CD4-positive, CD25-positive, alpha-beta regulatory T cell (primary cell): ENCODE data around the gene RPL4. TPM values are rescaled to one million over a fixed set of nuclear protein-coding genes. Genes with fewer than 3 reads are reported as not detected.
"Not testable (repeated sequence)": the region's sequence is repeated elsewhere in the genome, so short reads cannot be mapped to it uniquely, and the experiment has no call there.

Experiments used
- ATAC-seq, 2 donors: fragments of 150-1000 bp; cut with Tn5 transposase; one replicate each; pipeline ENCODE4 v1.10.0; 2021; ENCODE audit warnings: low read depth in 2 of 2, moderate number of reproducible peaks in 2 of 2, moderate library complexity in 1 of 2
- DNase-seq, 3 donors: peaks; one replicate each; pipeline versions ENCODE4 v3.0.0 to v3.0.0-alpha.2; 2012 to 2022; ENCODE audit warnings: mixed read lengths in 1 of 3
- H3K27ac ChIP-seq: one replicate; pipeline ENCODE4 v1.7.0; 2013; ENCODE audit warnings: mild to moderate bottlenecking, low read length; ENCODE audit not compliant: insufficient read depth, poor library complexity, severe bottlenecking
- H3K27me3 ChIP-seq: one replicate; pipeline ENCODE4 v1.7.0; 2013; ENCODE audit warnings: low read length; ENCODE audit not compliant: control insufficient read depth, insufficient read depth
- H3K36me3 ChIP-seq: one replicate; pipeline ENCODE4 v1.7.0; 2013; ENCODE audit warnings: mild to moderate bottlenecking, low read length, moderate library complexity; ENCODE audit not compliant: control insufficient read depth, insufficient read depth
- H3K4me1 ChIP-seq: 2 replicates; pipeline ENCODE4 v1.7.0; 2013; ENCODE audit warnings: mild to moderate bottlenecking, low read length; ENCODE audit not compliant: insufficient read depth, control insufficient read depth, poor library complexity, severe bottlenecking
- H3K4me3 ChIP-seq: one replicate; pipeline ENCODE4 v1.7.0; 2013; ENCODE audit warnings: low read depth, mild to moderate bottlenecking, low read length, moderate library complexity
- H3K9me3 ChIP-seq, 2 experiments: 1 replicate in 1 of 2; 2 replicates in 1 of 2; pipeline ENCODE4 v1.7.0; 2013; ENCODE audit warnings: low read length in 2 of 2, mild to moderate bottlenecking in 1 of 2, moderate library complexity in 1 of 2; ENCODE audit not compliant: control insufficient read depth in 2 of 2
- H3K27ac Mint-ChIP-seq, 3 donors: one replicate each; pipeline ENCODE4 v1.8.0; 2020 to 2022; ENCODE audit warnings: mild to moderate bottlenecking in 3 of 3, mixed read lengths in 3 of 3, moderate library complexity in 2 of 3
- H3K27me3 Mint-ChIP-seq: one replicate; pipeline ENCODE4 v1.8.0; 2022; ENCODE audit warnings: mild to moderate bottlenecking, mixed read lengths
- H3K36me3 Mint-ChIP-seq: one replicate; pipeline ENCODE4 v1.8.0; 2020; ENCODE audit warnings: mixed read lengths
- H3K4me1 Mint-ChIP-seq, 4 donors: one replicate each; pipeline ENCODE4 v1.8.0; 2020 to 2022; ENCODE audit warnings: mixed read lengths in 4 of 4, mild to moderate bottlenecking in 1 of 4
- H3K4me3 Mint-ChIP-seq, 4 donors: one replicate each; pipeline ENCODE4 v1.8.0; 2020 to 2022; ENCODE audit warnings: mild to moderate bottlenecking in 4 of 4, mixed read lengths in 4 of 4, moderate library complexity in 3 of 4
- H3K9me3 Mint-ChIP-seq, 7 donors: one replicate each; pipeline ENCODE4 v1.8.0; 2020 to 2022; ENCODE audit warnings: mixed read lengths in 7 of 7, mild to moderate bottlenecking in 3 of 7, moderate library complexity in 2 of 7
- polyA plus RNA-seq, 4 donors: library from polyadenylated mRNA; unstranded; fragments of 300-500 nt; fragmentation: Illumina TruSeq; gene quantifications; one replicate each; pipeline ENCODE4 v1.2.3, GENCODE V29; 2021
- total RNA-seq: library from RNA; stranded (reverse); gene quantifications from one replicate; pipeline ENCODE4 v1.2.3, GENCODE V29; 2022

Gene RPL4
- total and polyA plus RNA-seq, 5 donors from 2014 or later = 831 to 2,089 (median 1,298) TPM

DNA sequence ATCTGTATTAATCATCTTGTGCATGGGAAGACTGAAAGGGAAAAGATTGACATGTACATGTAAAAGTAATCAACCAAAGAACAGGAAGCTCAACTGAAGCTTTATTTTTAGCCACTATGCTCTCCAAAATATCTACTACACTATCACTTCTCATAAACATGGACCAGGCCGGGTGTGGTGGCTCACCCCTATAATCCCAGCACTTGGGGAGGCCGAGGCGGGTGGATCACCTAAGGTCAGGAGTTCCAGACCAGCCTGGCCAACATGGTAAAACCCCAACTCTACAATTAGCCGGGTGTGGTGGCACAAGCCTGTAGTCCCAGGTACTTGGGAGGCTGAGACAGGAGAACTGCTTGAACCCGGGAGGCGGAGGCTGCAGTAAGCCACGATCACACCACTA, 4.3 kb downstream of the RPL4 start:
- Mint-ChIP-seq H3K27me3 (peaks cover 12% of the 10 kb centered on the region), H3K36me3 (peaks cover 49% of the 10 kb centered on the region), H3K4me1 (peaks cover 21 to 81% (median 48%) of the 10 kb centered on the region in 4 donors), H3K4me3 (peak overlapping the region in 2 of 4 donors; percentile 75)
- DNase-seq, H3K27ac ChIP-seq, H3K27ac Mint-ChIP-seq, H3K27me3 ChIP-seq, H3K9me3 Mint-ChIP-seq, H3K4me3 ChIP-seq, H3K9me3 ChIP-seq, ATAC-seq: not testable (repeated sequence)
- Histone ChIP-seq H3K36me3 (peaks cover 55% of the 10 kb centered on the region), H3K4me1 (peaks cover 43% of the 10 kb centered on the region)

DNA sequence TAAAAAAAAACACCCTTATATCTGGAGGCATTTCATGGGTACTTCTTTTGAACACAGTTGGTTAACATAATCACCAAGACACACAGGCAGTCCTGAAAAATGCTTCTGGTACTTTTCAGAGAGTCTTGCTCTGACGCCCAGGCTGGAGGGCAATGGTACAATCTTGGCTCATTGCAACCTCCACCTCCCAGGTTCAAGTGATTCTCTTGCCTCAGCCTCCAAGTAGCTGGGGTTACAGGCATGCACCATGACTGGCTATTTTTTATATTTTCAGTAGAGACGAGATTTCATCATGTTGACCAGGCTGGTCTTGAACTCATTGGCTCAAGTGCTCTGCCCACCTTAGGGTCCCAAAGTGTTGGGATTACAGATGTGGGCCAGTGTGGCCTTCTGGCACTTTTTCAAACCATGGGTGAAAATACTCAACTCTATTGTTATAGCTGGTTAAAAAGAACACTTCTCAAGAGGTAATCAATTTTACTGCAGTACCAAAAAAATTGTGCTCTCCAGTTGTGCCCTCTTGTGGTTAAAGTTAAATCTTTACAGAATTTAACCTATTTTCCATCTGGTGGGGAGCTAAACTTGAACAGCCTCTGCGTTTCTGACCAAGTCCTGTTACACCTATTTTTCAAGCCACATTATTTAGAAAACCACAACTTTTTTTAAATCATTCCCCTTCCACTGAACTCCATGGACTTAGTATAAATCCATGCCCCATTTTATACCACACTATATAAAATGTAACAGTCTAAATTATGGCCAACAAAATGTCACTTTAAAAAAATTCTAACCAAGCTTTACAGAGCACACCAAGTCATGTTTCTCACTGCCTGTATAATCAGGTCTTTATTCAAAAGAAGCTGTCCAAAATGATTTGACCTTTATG, 5.9 kb downstream of the RPL4 start:
- H3K27ac Mint-ChIP-seq = peak overlapping the region; percentile 9 to 100 (median 99)
- Histone ChIP-seq H3K36me3 (peaks cover 71% of the 10 kb centered on the region), H3K4me1 (peaks cover 39% of the 10 kb centered on the region), H3K27me3 (no peaks in the 10 kb centered on the region), H3K9me3 (no peaks in the 10 kb centered on the region), H3K27ac (peak overlapping the region; percentile 92), H3K4me3 (no peak overlapping the region)
- no peak for ATAC-seq
- H3K4me3 Mint-ChIP-seq = peak overlapping the region; percentile 38 to 99 (median 98)
- peaks cover 47% of the 10 kb centered on the region for H3K36me3 Mint-ChIP-seq
- H3K9me3 Mint-ChIP-seq = no peaks in the 10 kb centered on the region
- peaks cover 5% of the 10 kb centered on the region for H3K27me3 Mint-ChIP-seq
- H3K4me1 Mint-ChIP-seq = peaks cover 14 to 77% (median 49%) of the 10 kb centered on the region in 4 donors
- peak in 2 of 3 donors; percentile 68 for DNase-seq

DNA sequence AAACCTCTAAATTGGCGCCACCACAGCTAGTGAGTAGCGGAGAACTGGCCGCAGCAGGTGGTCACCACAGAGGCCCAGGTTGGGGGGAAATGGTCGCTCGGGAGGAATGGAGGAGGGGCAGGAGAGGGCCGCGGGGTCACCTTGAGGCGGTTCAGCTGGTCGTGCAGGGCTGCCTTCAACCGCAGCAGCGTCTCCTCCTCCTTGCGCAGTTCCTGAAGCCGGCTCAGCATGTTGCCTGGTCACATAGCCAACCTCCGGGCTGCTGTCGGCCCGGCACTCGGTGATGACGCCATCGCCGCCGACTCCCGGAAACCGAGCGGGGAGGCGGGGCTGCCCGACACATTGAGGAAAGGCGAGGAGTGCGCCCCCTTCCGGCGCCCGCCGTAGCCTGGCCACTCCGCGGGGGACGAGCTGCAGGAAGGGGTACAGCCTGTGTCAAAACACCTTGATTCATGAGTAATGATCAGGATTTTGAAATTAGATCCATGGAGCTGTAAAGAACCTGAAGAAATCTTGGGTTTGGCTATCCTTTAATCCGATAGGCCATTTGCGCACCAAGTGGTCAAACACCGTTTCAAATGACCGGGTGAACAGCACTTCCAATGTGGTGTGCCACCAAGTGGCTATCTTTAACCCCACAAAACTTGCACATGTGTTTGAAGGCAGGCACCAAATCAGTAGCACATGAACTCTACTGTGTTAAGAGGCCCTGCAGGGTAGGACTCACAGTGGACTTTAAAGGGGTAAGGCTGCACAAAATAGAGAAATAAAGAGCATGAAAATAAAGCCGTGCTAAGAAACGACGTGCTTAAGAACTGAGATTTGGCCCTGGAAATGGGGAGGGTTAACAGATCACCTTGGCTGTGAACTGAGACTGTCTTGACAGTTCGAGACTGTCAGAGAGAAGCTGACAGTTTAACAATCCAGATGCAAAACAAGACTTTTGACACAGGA, 6.9 kb downstream of the RPL4 start, which contains the start of gene SNAPC5:
Gene SNAPC5, minus strand, starts transcription at position 261 of the 954 bp plus-strand sequence. Its CDS starts 31 bp downstream, at position 230.
- no peaks in the 10 kb centered on the region for H3K27me3 ChIP-seq
- H3K4me3 ChIP-seq = peak within 1 kb of the TSS; percentile 96
- DNase-seq = peak; percentile 96 to 97 (median 97)
- peak within 1 kb of the TSS; percentile 92 for H3K27ac ChIP-seq
- peaks cover 51% of the 10 kb centered on the region for H3K36me3 Mint-ChIP-seq
- peak within 1 kb of the TSS; percentile 97 to 100 (median 99) for H3K27ac Mint-ChIP-seq
- no peaks in the 10 kb centered on the region for H3K9me3 Mint-ChIP-seq
- H3K4me1 Mint-ChIP-seq = peaks cover 14 to 71% (median 41%) of the 10 kb centered on the region in 4 donors
- H3K9me3 ChIP-seq = no peaks in the 10 kb centered on the region
- H3K4me1 ChIP-seq = peaks cover 30% of the 10 kb centered on the region
- peaks cover 74% of the 10 kb centered on the region for H3K36me3 ChIP-seq
- peak; percentile 91 to 92 for ATAC-seq
- peaks cover 5% of the 10 kb centered on the region for H3K27me3 Mint-ChIP-seq
- peak within 1 kb of the TSS; percentile 97 to 99 (median 98) for H3K4me3 Mint-ChIP-seq

DNA sequence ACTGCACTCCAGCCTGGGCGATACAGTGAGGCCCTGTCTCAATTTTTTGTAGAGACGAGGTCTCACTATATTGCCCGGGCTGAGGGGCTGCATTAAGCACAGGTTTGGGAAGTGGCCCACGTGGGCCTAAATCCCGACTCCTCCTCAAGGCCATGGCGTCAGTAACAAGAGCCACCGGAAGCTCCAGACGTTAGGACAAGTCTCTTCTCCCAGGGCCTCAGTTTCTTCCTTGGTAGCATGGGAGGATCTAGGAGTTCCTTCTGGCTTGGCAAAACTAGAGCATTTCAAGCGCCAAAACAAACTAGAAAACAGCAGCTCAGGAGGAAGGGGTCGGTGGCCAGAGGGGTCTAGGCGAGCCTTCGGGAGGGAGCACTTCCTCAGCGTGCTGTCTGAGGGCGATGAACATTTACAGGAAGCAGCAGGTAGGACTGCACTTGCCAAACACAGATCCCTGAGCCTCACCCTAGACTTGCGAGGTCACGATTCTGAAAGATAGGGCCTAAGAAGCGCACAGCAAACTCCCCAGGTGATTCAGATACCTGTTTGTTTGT, 7.6 kb downstream of the RPL4 start:
- H3K4me1 ChIP-seq = peaks cover 24% of the 10 kb centered on the region
- Mint-ChIP-seq H3K4me1 (peaks cover 14 to 64% (median 37%) of the 10 kb centered on the region in 4 donors), H3K27me3 (peaks cover 5% of the 10 kb centered on the region), H3K9me3 (no peaks in the 10 kb centered on the region), H3K36me3 (peaks cover 43% of the 10 kb centered on the region), H3K4me3 (peak overlapping the region; percentile 97 to 99 (median 98)), H3K27ac (peak overlapping the region; percentile 97 to 100 (median 99))
- peak in 1 of 3 donors; percentile 60 for DNase-seq
- no peaks in the 10 kb centered on the region for H3K27me3 ChIP-seq
- H3K4me3 ChIP-seq = peak overlapping the region; percentile 96
- peak; percentile 33 to 39 for ATAC-seq
- H3K36me3 ChIP-seq = peaks cover 74% of the 10 kb centered on the region
- H3K27ac ChIP-seq = peak overlapping the region; percentile 92
- no peaks in the 10 kb centered on the region for H3K9me3 ChIP-seq

DNA sequence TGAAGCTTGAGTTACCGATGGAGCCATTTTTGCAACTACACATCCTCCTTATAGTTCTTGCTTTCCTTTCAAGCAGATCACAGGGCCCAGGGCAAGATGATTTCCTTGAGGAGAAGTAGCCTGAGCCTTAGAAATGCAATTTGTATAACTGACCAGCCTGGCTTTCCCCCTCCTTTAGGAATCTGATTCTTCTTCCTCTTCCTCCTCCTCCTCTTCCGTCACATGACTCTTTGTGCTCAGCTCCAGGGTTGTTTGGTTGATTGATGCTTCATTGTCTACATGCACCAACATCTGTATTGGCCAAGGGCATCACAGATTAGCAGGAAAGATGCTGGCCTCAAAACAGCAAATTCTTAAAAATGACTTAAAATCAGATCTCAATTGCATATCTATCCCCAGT, 10.4 kb downstream of the RPL4 start:
- no peak overlapping the region for H3K4me3 ChIP-seq
- DNase-seq (no peak), ATAC-seq (no peak)
- H3K27ac Mint-ChIP-seq = peak overlapping the region in 1 of 3 donors; percentile 32
- no peaks in the 10 kb centered on the region for H3K9me3 Mint-ChIP-seq
- H3K27ac ChIP-seq = no peak overlapping the region
- H3K36me3 Mint-ChIP-seq = peaks cover 41% of the 10 kb centered on the region
- no peaks in the 10 kb centered on the region for H3K27me3 ChIP-seq
- peaks cover 9 to 59% (median 36%) of the 10 kb centered on the region in 4 donors for H3K4me1 Mint-ChIP-seq
- peaks cover 24% of the 10 kb centered on the region for H3K4me1 ChIP-seq
- H3K9me3 ChIP-seq = no peaks in the 10 kb centered on the region
- peaks cover 73% of the 10 kb centered on the region for H3K36me3 ChIP-seq
- peak overlapping the region in 2 of 4 donors; percentile 17 to 44 for H3K4me3 Mint-ChIP-seq
- H3K27me3 Mint-ChIP-seq = peaks cover 5% of the 10 kb centered on the region

DNA sequence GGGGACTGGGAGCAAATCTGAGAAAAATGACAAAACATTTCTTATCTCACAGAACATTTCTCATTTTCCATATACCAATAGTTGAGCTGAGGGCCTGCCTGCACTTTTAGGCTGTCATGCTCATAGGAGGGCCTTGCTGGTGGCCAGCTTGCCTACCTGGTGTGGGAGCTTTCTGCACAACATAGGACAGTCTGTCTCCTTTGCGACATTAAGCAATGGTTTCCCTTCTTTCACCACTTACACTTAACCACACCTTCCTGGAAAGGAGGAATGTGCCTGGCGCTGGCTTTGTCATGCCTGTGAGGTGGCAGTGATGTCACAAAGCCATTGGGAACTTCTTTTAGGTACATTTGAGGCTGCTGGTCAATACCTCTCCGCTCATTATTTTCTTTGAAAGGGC, 12.8 kb downstream of the RPL4 start:
- no peaks in the 10 kb centered on the region for H3K27me3 ChIP-seq
- Mint-ChIP-seq H3K36me3 (peaks cover 36% of the 10 kb centered on the region), H3K27me3 (no peaks in the 10 kb centered on the region), H3K4me1 (peaks cover 5 to 36% (median 20%) of the 10 kb centered on the region in 4 donors), H3K4me3 (no peak overlapping the region), H3K27ac (peak overlapping the region in 1 of 3 donors; percentile 49), H3K9me3 (no peaks in the 10 kb centered on the region)
- no peaks in the 10 kb centered on the region for H3K9me3 ChIP-seq
- no peak overlapping the region for H3K4me3 ChIP-seq
- H3K27ac ChIP-seq = no peak overlapping the region
- DNase-seq = no peak
- ATAC-seq = no peak
- H3K4me1 ChIP-seq = peaks cover 11% of the 10 kb centered on the region
- H3K36me3 ChIP-seq = peaks cover 83% of the 10 kb centered on the region

DNA sequence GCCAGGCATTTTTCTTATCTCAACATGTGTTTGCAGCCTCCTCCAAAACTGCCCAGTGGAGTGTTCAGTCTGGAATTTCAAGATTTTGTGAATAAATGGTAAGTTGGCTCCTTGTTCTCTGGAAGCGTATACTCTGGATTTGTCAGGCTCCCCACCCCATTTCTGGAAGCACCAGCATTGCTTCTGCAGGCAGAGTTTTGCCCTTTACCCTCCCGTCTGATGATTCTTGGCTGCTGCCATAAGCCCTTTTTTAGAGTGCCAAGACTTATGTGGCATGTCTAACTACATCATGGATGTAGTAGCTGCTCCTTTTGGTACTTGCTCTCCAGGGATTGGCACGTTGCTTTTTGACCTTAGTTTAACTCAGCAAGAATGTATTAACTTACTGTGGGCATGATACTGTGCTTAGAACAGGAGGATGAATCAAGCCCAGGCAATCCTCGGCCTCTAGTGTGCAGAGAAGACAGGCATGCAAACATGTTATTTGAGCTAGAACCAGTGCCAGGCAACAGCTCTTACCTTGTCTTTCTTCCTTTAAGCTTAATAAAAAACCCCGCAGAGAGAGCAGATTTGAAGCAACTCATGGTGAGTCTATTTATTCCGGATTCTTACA, 15.4 kb downstream of the RPL4 start:
- H3K4me1 Mint-ChIP-seq = peaks cover 0 to 15% (median 8%) of the 10 kb centered on the region in 4 donors
- peak overlapping the region in 1 of 3 donors; percentile 58 for H3K27ac Mint-ChIP-seq

More for the DNA sequence above, 15.4 kb downstream of the RPL4 start:
- H3K4me3 ChIP-seq = no peak overlapping the region
- no peaks in the 10 kb centered on the region for H3K9me3 Mint-ChIP-seq
- no peaks in the 10 kb centered on the region for H3K9me3 ChIP-seq
- no peaks in the 10 kb centered on the region for H3K27me3 ChIP-seq
- DNase-seq = no peak
- no peak overlapping the region for H3K27ac ChIP-seq
- H3K4me3 Mint-ChIP-seq = no peak overlapping the region
- H3K27me3 Mint-ChIP-seq = no peaks in the 10 kb centered on the region
- H3K4me1 ChIP-seq = no peaks in the 10 kb centered on the region
- ATAC-seq = no peak
- H3K36me3 Mint-ChIP-seq = peaks cover 37% of the 10 kb centered on the region
- H3K36me3 ChIP-seq = peaks cover 90% of the 10 kb centered on the region
